H1 (cell line): Measurements from ENCODE around the gene PHF14. TPM values are rescaled to one million over a fixed set of nuclear protein-coding genes. Genes with fewer than 3 reads are reported as not detected.

Experiments used
- CTCF ChIA-PET: fragments of 300-600 bp; sonication (Branson Sonifier 250); formaldehyde crosslinking; loops from one replicate; lab custom pipeline; 2021; ENCODE audit not compliant: partially characterized antibody; lab: Charles Lee
- POLR2A ChIA-PET: fragments of 300-600 bp; sonication (Branson Sonifier 250); formaldehyde crosslinking; loops from one replicate; lab custom pipeline; 2021; ENCODE audit warnings: inconsistent platforms; ENCODE audit not compliant: partially characterized antibody; lab: Charles Lee
- DNase-seq, 2 experiments: peaks; one replicate each; pipeline versions ENCODE4 v3.0.0 to v3.0.0-alpha.2; 2010 to 2022; ENCODE audit warnings: low spot score in 2 of 2, low read depth in 1 of 2, mixed read lengths in 1 of 2
- FAIRE-seq: peaks from 2 replicates; lab custom pipeline; 2011; peaks lifted over from hg19 to GRCh38; lab: Jason Lieb, UNC
- H2AFZ ChIP-seq: 2 replicates; pipeline ENCODE4 v1.8.1; 2012; ENCODE audit warnings: low read length, inconsistent platforms
- H2AK5ac ChIP-seq: 2 replicates; pipeline ENCODE4 v1.6.1; 2013; ENCODE audit warnings: low read depth, low read length
- H2BK120ac ChIP-seq: replicated peaks from 2 replicates; pipeline ENCODE3; 2013; ENCODE audit warnings: low read depth, low read length, inconsistent platforms
- H2BK12ac ChIP-seq: 2 replicates; pipeline ENCODE4 v1.6.1; 2013; ENCODE audit warnings: low read depth, low read length
- H2BK15ac ChIP-seq: 2 replicates; pipeline ENCODE4 v1.6.1; 2013; ENCODE audit warnings: low read length
- H2BK20ac ChIP-seq: 2 replicates; pipeline ENCODE4 v1.6.1; 2013; ENCODE audit warnings: low read length
- H2BK5ac ChIP-seq: 2 replicates; pipeline ENCODE4 v1.6.1; 2013; ENCODE audit warnings: low read depth, low read length
- H3K14ac ChIP-seq: 2 replicates; pipeline ENCODE4 v1.6.1; 2013; ENCODE audit warnings: inconsistent platforms; ENCODE audit not compliant: insufficient read length
- H3K18ac ChIP-seq: 2 replicates; pipeline ENCODE4 v1.6.1; 2013; ENCODE audit warnings: low read length; ENCODE audit errors: extremely low read depth
- H3K23ac ChIP-seq: 2 replicates; pipeline ENCODE4 v1.6.1; 2013; ENCODE audit warnings: inconsistent platforms; ENCODE audit not compliant: insufficient read length
- H3K23me2 ChIP-seq: 2 replicates; pipeline ENCODE4 v1.6.1; 2013; ENCODE audit warnings: low read depth, low read length
- H3K27ac ChIP-seq: 2 replicates; pipeline ENCODE4 v1.6.1; 2011; ENCODE audit warnings: low read depth, low read length, inconsistent platforms
- H3K27me3 ChIP-seq, 4 experiments: replicated peaks in 1 of 4; 1 replicate in 1 of 4; 2 replicates in 3 of 4; pipeline versions ENCODE4 v1.6.1 to v1.8.1; 2011 to 2013; ENCODE audit warnings: low read length in 3 of 4, mild to moderate bottlenecking in 3 of 4, inconsistent platforms in 2 of 4, mixed read lengths in 2 of 4, moderate library complexity in 1 of 4; ENCODE audit not compliant: control insufficient read depth in 3 of 4, insufficient read depth in 3 of 4; ENCODE audit errors: extremely low read depth in 1 of 4
- H3K36me3 ChIP-seq, 4 experiments: 2 replicates each; pipeline versions ENCODE4 v1.6.1 to v1.8.1; 2011 to 2013; ENCODE audit warnings: mild to moderate bottlenecking in 4 of 4, low read length in 3 of 4, moderate library complexity in 2 of 4, control low read depth in 1 of 4, inconsistent platforms in 1 of 4; ENCODE audit not compliant: insufficient read depth in 4 of 4, control insufficient read depth in 2 of 4
- H3K4ac ChIP-seq: replicated peaks from 2 replicates; pipeline ENCODE3; 2013; ENCODE audit warnings: low read length, low read depth, mixed read lengths, inconsistent platforms; ENCODE audit not compliant: insufficient read length
- H3K4me1 ChIP-seq, 4 experiments: replicated peaks in 1 of 4; 1 replicate in 1 of 4; 2 replicates in 3 of 4; pipeline versions ENCODE4 v1.6.1 to v1.8.1; 2011 to 2013; ENCODE audit warnings: low read length in 3 of 4, inconsistent platforms in 2 of 4, mixed read lengths in 1 of 4; ENCODE audit not compliant: insufficient read depth in 4 of 4, control insufficient read depth in 3 of 4
- H3K4me2 ChIP-seq, 2 experiments: 2 replicates each; pipeline versions ENCODE4 v1.6.1 to v1.8.1; 2011 to 2013; ENCODE audit warnings: low read depth in 2 of 2, low read length in 2 of 2, control low read depth in 1 of 2, inconsistent platforms in 1 of 2, mild to moderate bottlenecking in 1 of 2; ENCODE audit not compliant: insufficient read depth in 1 of 2
- H3K4me3 ChIP-seq, 4 experiments: fragments of 200-600, 300-600 bp in 1 of 4; sonication (generic), shearing (Covaris generic), sonication (Bioruptor Twin) in 1 of 4; 2 replicates each; pipeline versions ENCODE4 v1.5.1 to v1.8.1; 2011 to 2016; ENCODE audit warnings: low read length in 4 of 4, low read depth in 3 of 4, control low read depth in 2 of 4, inconsistent platforms in 2 of 4, mild to moderate bottlenecking in 2 of 4, mixed read lengths in 1 of 4, moderate library complexity in 1 of 4; ENCODE audit not compliant: insufficient read depth in 2 of 4; ENCODE audit errors: extremely low read depth in 1 of 4
- H3K56ac ChIP-seq: replicated peaks from 2 replicates; pipeline ENCODE3; 2013; ENCODE audit warnings: low read depth, mild to moderate bottlenecking, mixed read lengths, low read length, inconsistent platforms; ENCODE audit not compliant: insufficient read length
- H3K79me1 ChIP-seq: 2 replicates; pipeline ENCODE4 v1.6.1; 2013; ENCODE audit warnings: low read depth, low read length, control low read depth
- H3K79me2 ChIP-seq, 2 experiments: 2 replicates each; pipeline versions ENCODE4 v1.6.1 to v1.8.1; 2012 to 2013; ENCODE audit warnings: low read length in 2 of 2, mild to moderate bottlenecking in 2 of 2, inconsistent platforms in 1 of 2; ENCODE audit not compliant: insufficient read depth in 2 of 2, control insufficient read depth in 1 of 2
- H3K9ac ChIP-seq, 4 experiments: replicated peaks in 1 of 4; 1 replicate in 1 of 4; 2 replicates in 3 of 4; pipeline versions ENCODE4 v1.6.1 to v1.8.1; 2011 to 2013; ENCODE audit warnings: low read depth in 3 of 4, low read length in 3 of 4, control low read depth in 2 of 4, mild to moderate bottlenecking in 2 of 4, moderate library complexity in 2 of 4, inconsistent platforms in 1 of 4; ENCODE audit errors: extremely low read depth in 1 of 4
- H3K9me3 ChIP-seq, 2 experiments: 2 replicates each; pipeline versions ENCODE4 v1.6.1 to v1.8.1; 2012 to 2013; ENCODE audit warnings: mild to moderate bottlenecking in 2 of 2, moderate library complexity in 2 of 2, control low read depth in 1 of 2, inconsistent platforms in 1 of 2, low read depth in 1 of 2, low read length in 1 of 2, mixed read lengths in 1 of 2; ENCODE audit not compliant: insufficient read depth in 2 of 2
- H4K20me1 ChIP-seq, 2 experiments: replicated peaks in 1 of 2; 2 replicates each; pipeline versions ENCODE3 to v1.8.1; 2011 to 2013; ENCODE audit warnings: inconsistent platforms in 2 of 2, low read length in 2 of 2, mild to moderate bottlenecking in 1 of 2; ENCODE audit not compliant: insufficient read depth in 2 of 2, control insufficient read depth in 1 of 2
- H4K5ac ChIP-seq: 2 replicates; pipeline ENCODE4 v1.6.1; 2013; ENCODE audit warnings: low read length, low read depth, mixed read lengths, inconsistent platforms; ENCODE audit not compliant: insufficient read length
- H4K8ac ChIP-seq: 2 replicates; pipeline ENCODE4 v1.8.0; 2013; ENCODE audit warnings: mild to moderate bottlenecking, moderate library complexity, low read length, inconsistent platforms; ENCODE audit not compliant: insufficient read depth; ENCODE audit errors: extremely low read depth
- H4K91ac ChIP-seq: replicated peaks from 2 replicates; pipeline ENCODE3; 2013; ENCODE audit warnings: low read length, mixed read lengths, inconsistent platforms; ENCODE audit not compliant: insufficient read length
- CEBPB ChIP-seq: IDR thresholded peaks from 2 replicates; pipeline ENCODE4 v1.6.1; 2012; ENCODE audit warnings: low read depth, low read length
- CTBP2 ChIP-seq: IDR thresholded peaks from 2 replicates; pipeline ENCODE4 v1.7.0; 2011; ENCODE audit warnings: borderline replicate concordance, mild to moderate bottlenecking, moderate library complexity, mixed read lengths, low read length; ENCODE audit not compliant: insufficient read depth, insufficient read length
- EZH2 ChIP-seq: fragments of 200-600 bp; sonication (generic); IDR thresholded peaks from 2 replicates; pipeline ENCODE4 v1.7.1; 2012; ENCODE audit warnings: low read depth, mild to moderate bottlenecking, moderate library complexity, low read length, inconsistent platforms; ENCODE audit not compliant: severe bottlenecking
- POLR2A ChIP-seq, 2 experiments: IDR thresholded peaks; 1 replicate in 1 of 2; 2 replicates in 1 of 2; pipeline ENCODE4 v1.6.1; 2011; ENCODE audit warnings: low read depth in 2 of 2, low read length in 2 of 2, mild to moderate bottlenecking in 2 of 2; ENCODE audit errors: control extremely low read depth in 1 of 2
- POLR2AphosphoS5 ChIP-seq: IDR thresholded peaks from 2 replicates; pipeline ENCODE4 v1.6.1; 2011; ENCODE audit warnings: low read depth, low read length
- RNF2 ChIP-seq: fragments of 200-900, 300-1000 bp; sonication (generic); IDR thresholded peaks from 2 replicates; pipeline ENCODE4 v1.7.1; 2016; ENCODE audit warnings: borderline replicate concordance, low read depth, mild to moderate bottlenecking, antibody characterized with exemption, low read length; ENCODE audit not compliant: poor library complexity, severe bottlenecking; ENCODE audit errors: missing control alignments
- SAP30 ChIP-seq: fragments of 300-600 bp; sonication (generic); IDR thresholded peaks from 2 replicates; pipeline ENCODE4 v1.7.1; 2012; ENCODE audit warnings: low read length, moderate library complexity, mild to moderate bottlenecking, inconsistent platforms; ENCODE audit not compliant: insufficient read depth, insufficient replicate concordance
- SIRT6 ChIP-seq: IDR thresholded peaks from one replicate; pipeline ENCODE4 v1.7.1; 2012; ENCODE audit warnings: low read length, inconsistent platforms
- TBP ChIP-seq: IDR thresholded peaks from 2 replicates; pipeline ENCODE4 v1.6.1; 2011; ENCODE audit warnings: low read depth, low read length, improper control_type of control experiment
- TEAD4 ChIP-seq: IDR thresholded peaks from 2 replicates; pipeline ENCODE4 v1.6.1; 2012; ENCODE audit warnings: low read depth, low read length, inconsistent platforms, mixed read lengths
- WGBS, 2 experiments: shearing (Covaris generic) in 1 of 2; methylation state at CpG; one replicate each; pipeline versions ENCODE4 v1.1.6 to v1.1.7; 2013 to 2015; ENCODE audit warnings: low lambda C conversion rate in 2 of 2, mixed read lengths in 2 of 2, inconsistent platforms in 1 of 2, low coverage in 1 of 2, missing lambda C conversion rate in 1 of 2; ENCODE audit not compliant: insufficient replicate concordance in 2 of 2, insufficient coverage in 1 of 2, insufficient read length in 1 of 2; ENCODE audit errors: extremely low coverage in 1 of 2, missing lambda C conversion rate in 1 of 2; 5-methylcytosine and 5-hydroxymethylcytosine counted together
- polyA plus RNA-seq, 7 experiments: library from polyadenylated mRNA; depleted of rRNA in 3 of 7; stranded (reverse) in 5 of 7; unstranded in 2 of 7; fragments of >200 nt in 5 of 7; fragments of 200-250 nt in 2 of 7; gene quantifications; 1 replicate in 5 of 7; 2 replicates in 1 of 7; 4 replicates in 1 of 7; pipeline versions ENCODE4 v1.2.1 to v1.2.3, GENCODE V29; 2011 to 2013; ENCODE audit warnings: missing spikeins in 2 of 7, mixed read lengths in 2 of 7
- total RNA-seq: library from RNA; stranded (reverse); fragmentation: NEBNext Ultra II Directional; extraction: Animal tissue kit (Norgen Biotek cat#: 25700); gene quantifications from 2 replicates; pipeline ENCODE4 v1.2.1, GENCODE V29; 2021

The PHF14 gene
- total and polyA plus RNA-seq, 2 of the 8 experiments (the other 6 are each of a cell fraction or from before 2014, with no cell fraction given): 17.9 to 70.6 TPM

DNA sequence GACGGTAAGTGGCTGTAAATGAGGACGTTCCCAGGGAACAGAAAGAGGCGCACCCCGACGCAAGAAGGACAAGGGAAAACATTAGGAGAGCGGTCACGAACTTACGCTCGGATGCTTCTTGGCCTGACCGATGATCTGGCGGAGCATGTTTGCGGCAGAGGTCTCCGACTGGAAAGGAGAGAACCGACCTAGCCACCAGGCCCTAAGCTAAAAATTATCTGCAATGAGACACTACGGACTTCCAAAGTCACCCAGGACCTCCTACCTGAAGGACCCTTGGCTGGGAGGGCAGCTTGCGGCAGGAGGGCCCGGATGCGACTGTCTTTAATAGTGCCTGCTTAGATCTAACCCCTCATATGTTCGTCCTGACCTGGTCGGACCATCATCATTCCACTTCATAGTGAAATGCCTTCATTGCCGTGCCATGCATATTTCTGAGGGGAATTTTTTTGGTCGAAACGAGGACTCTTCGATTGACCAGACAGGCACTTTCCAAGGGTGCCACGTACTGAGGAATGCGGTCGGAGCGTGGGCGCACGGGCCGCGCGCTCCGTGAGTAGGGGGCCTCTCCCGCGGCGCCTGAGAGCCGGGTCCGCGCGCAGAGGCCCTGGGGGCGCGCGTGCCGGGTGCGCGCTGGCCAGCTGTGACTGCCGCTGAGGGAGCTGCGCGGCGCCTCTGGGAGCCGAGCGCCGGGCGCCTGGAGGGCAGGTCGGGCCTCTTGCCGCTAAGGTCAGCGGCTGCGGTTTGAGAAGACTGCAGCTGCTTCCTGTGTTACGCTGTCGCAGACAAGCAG is 33.6 kb upstream of the PHF14 start:
- Histone ChIP-seq H3K36me3 (peaks cover 2 to 32% (median 20%) of the 10 kb centered on the region in 4 experiments; a peak in 6 of 8 replicates), H3K56ac (peak overlapping the region; percentile 85), H3K79me1 (no peaks in the 10 kb centered on the region; the same call in 1 of the 2 replicates), H2BK12ac (peak overlapping the region; percentile 80; the same call in 1 of the 2 replicates), H3K18ac (peak overlapping the region; percentile 56), H2BK120ac (peak overlapping the region; percentile 98), H3K4me2 (peak overlapping the region; percentile 63 to 81), H4K5ac (peak overlapping the region; percentile 92), H4K8ac (peak overlapping the region; percentile 92), H4K91ac (peak overlapping the region; percentile 99), H3K23me2 (no peaks in the 10 kb centered on the region), H3K79me2 (peaks cover 10 to 49% of the 10 kb centered on the region in 2 experiments), H3K27me3 (no peaks in the 10 kb centered on the region), H3K23ac (no peak overlapping the region), H3K9me3 (no peaks in the 10 kb centered on the region), H2AK5ac (peak overlapping the region; percentile 18; the same call in 1 of the 2 replicates), H3K4me1 (peaks cover 0 to 8% (median 4%) of the 10 kb centered on the region in 4 experiments; a peak in 2 of 7 replicates), H2BK5ac (peak overlapping the region; percentile 99), H3K9ac (peak overlapping the region; percentile 86 to 100 (median 99)), H3K27ac (peak overlapping the region; percentile 99), H3K4me3 (peak overlapping the region; percentile 80 to 100 (median 96)), H2AFZ (peak overlapping the region; percentile 96), H4K20me1 (peaks cover 2% of the 10 kb centered on the region in 2 experiments), H2BK20ac (peak overlapping the region; percentile 64; the same call in 1 of the 2 replicates), H3K4ac (peak overlapping the region; percentile 83), H3K14ac (no peak overlapping the region), H2BK15ac (no peak overlapping the region)
- FAIRE-seq (peak; percentile 86), DNase-seq (peak; percentile 73 to 85)
- 1% methylated on average over 61 of the region's 61 CpGs; no CpG with 5 or more reads in 1 of the 2 experiments for WGBS, 2 experiments
- POLR2A ChIA-PET: interaction anchor here (0.7 to 7.4 kb wide), 16 partner anchors 10 to 253 kb away, joined by 3 to 60 read pairs (median 4); partner anchors contain the start of gene PHF14
- CTCF ChIA-PET: interaction anchor here (1.1 to 1.3 kb wide), 3 partner anchors 25 to 131 kb away, joined by 3 to 4 read pairs (median 3); no protein-coding TSS in a partner anchor
- no peak for TF ChIP-seq RNF2
- no peak for TF ChIP-seq CTBP2
- peak; percentile 95 for TF ChIP-seq TEAD4
- no peak for TF ChIP-seq CEBPB
- peak; percentile 95 for TF ChIP-seq POLR2AphosphoS5
- peak; percentile 85 for TF ChIP-seq SAP30
- no peak for TF ChIP-seq SIRT6
- TF ChIP-seq EZH2: no peak
- peak; percentile 94 for TF ChIP-seq TBP
- TF ChIP-seq POLR2A (IDR thresholded peaks at IDR 0.05; ENCODE audit: control extremely low read depth in 1 of 2, low read depth in 2 of 2, low read length in 2 of 2): peak; percentile 95 to 97
